HG03135 (cell line): ENCODE measurements around the gene PLP2.
A peak's percentile ranks its signal among the peaks of the same experiment; 100 is the strongest.
"Not testable (repeated sequence)": the region's sequence is repeated elsewhere in the genome, so short reads cannot be mapped to it uniquely, and the experiment has no call there.

Source experiments
- ATAC-seq: cut with Tn5 transposase; IDR thresholded peaks from one replicate; pipeline ENCODE4 v1.9.1; 2021; ENCODE audit warnings: mild to moderate bottlenecking, moderate library complexity; ENCODE audit not compliant: unreplicated experiment

PLP2 gene

GRCh38 chrX:49163555-49164419, 7.9 kb upstream of the PLP2 start:
- ATAC-seq, result peak; percentile 64

DNA sequence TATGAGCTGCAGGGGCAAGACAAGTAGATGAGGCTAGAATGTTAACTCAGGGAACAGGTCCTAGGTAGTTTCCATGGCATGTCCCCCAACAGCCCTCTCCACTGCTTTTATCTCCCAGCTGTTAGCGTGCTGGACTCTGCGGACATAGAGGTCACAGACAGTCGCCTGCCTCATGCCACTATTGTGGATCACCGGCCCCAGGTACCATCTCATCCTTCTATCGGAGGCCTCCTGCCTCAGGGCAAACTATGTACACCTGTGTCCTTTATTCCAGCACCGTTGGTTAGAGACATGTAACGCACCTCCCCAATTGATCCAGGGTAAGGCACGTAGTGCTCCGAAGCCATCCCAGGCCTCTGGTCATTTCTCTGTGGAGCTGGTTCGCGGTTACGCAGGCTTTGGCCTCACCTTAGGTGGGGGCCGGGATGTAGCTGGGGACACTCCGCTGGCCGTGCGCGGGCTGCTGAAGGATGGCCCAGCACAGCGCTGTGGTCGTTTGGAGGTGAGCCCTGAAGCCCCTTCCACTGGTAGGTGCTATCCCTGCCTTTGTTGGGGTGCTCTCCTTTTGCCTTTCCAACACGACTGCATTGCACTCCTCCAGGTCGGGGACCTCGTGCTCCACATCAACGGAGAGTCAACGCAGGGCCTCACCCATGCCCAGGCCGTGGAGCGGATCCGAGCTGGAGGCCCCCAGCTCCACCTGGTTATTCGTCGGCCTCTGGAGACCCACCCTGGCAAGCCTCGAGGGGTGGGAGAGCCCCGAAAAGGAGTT, 6.9 kb upstream of the PLP2 start:
- ATAC-seq, result no peak

- no peak for ATAC-seq
Observed at GRCh38 chrX:49165901-49166881, 5.5 kb upstream of the PLP2 start.

DNA sequence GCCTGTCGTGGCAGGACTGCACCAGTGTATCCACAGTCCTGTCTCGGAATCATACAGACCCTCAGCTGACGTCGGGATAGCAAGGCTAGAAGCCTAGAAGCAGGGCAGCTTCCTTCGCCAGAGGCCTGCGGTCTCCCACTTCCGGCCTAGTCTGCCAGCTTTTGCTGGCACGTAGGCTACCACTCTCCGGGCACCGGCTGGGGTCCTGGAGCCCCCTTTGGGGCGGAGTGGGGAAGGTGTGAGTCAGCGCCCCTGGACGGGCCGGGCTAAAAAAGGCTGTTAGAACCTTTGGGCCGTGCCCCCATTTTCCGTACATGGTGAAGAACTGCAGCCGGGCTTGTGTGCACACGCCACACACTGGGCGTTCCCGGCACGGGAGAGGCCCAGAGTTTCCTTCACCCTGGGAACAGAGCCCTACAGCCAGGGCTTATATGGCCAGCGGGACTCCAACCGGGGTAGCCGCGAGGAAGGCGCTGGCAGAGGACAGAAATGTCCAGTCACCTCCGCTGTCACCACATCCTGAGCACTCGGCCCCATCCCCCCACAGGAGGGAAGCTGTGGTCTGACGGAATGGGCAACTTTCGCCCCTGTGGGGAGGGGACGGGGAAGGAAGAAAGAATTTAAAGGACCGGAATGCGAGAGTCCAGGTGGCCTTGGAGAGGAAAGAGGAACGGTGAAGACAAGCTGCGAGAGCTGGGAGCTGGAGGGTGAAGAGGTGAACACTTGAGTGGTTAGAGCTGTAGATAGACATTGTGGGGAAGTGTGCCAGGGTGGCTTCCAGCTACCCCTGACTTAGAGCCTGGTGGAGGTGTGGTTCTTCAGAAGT, 4.6 kb upstream of the PLP2 start:
- no peak for ATAC-seq

- ATAC-seq, result no peak
Observed at GRCh38 chrX:49167740-49168108, 4.0 kb upstream of the PLP2 start.

GRCh38 chrX:49172280-49172780, 632 bp downstream of the PLP2 start:
- ATAC-seq, result peak; percentile 61

DNA sequence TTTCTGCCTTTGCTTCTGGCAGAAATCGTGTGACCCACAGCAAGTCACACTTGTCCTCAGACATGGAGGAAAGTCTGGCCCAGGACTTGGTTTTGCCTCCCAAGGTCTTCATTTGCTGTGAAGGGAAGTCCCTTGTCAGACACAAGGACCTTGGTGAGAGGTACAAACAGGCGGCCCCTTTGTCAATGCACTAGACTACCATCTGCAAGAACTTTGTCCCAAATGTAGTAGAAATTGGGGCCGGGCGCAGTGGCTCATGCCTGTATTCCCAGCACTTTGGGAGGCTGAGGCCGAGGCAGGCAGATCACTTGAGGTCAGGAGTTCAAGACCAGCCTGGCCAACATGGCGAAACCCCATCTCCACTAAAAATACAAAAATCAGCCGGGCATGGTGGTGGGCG, 1.8 kb downstream of the PLP2 start:
- ATAC-seq, result not testable (repeated sequence)

DNA sequence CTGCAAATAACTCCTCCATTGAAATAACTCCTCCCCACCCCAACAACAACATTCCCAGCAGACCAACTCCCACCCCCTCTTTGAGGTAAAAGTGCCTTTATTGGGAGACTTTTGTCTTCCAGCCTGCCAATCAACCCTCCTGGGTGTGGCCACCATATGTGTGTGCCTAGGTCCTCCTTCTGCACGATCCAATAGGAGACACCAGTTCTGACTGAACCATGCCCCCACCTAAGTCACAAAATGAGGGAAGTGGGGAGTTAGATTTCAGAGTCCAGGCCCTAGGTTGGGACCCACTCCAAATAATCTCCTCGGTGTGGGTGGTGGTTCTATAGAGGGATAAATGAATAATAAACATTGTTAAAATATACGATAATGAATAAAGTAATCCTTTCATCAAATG, 3.0 kb downstream of the PLP2 start:
- ATAC-seq, result no peak

- ATAC-seq, result no peak
Observed at GRCh38 chrX:49175435-49176274, 4.0 kb downstream of the PLP2 start.

DNA sequence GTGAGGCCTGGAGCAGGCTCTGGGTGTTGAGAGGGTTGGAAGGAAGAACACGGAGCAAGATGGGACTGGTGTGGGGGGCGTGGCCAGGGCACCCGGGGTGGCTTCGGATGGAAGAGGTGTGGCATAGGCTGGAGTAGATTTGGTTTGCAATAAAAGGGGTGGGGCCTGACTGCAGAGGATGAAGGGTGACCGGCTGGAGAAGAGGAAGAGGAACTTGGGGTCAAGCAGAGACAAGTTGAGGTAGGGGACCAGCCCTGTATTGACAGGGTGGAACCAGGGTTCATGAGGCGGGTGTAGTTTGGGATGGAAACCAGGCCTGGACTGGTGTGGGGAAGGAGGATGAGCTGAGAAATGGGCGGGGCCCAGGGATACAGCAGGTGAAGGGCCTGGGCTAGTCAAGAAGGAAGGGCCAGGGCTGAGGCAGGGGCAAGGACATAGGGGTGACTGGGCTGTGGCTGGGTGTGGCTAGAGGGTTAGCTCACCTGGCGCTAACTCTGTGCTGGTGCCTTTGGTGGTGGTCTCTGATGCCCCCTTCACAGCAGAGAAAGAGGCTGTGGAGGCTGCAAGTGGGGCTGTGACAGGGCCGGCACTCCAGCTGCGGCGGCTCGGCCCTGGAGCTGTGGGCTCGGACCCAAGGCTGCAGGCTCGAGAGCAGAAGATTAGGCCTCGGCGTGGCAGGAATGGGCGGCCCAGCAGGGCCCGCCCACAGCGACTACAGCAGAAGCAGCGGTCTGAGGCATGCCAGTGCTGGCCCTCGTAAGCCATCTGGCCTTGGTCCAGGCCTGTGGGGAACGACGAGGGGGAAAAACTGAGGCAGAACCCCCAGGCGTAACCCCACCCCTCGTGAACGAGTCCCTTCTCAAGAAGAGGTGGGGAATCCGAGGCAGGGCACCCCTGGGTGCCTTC, 5.0 kb downstream of the PLP2 start:
- no peak for ATAC-seq

GRCh38 chrX:49177338-49177833, 5.7 kb downstream of the PLP2 start:
- ATAC-seq, result no peak

GRCh38 chrX:49177873-49178480, 6.3 kb downstream of the PLP2 start:
- no peak for ATAC-seq

- ATAC-seq, result no peak
Observed at GRCh38 chrX:49178537-49178936, 6.8 kb downstream of the PLP2 start.

DNA sequence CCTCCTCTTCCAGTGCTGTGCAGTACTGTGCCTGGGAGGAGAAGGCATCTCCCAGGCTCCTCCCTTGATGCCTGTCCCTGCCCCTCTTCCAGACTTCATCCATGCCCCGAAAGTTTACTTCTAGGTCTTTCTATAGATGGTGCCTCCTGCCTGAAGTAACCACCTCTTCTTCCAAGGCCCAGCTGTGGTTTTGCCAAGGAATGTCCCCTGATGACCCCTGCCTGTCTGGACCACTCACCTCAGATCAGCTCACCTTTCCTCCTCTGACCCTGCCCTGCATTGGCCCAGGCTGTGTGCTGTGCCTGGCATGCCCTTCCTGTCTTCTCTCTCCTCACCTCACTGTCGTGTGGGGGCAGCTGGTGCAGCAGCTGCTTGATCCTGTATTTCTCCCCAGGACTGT, 7.7 kb downstream of the PLP2 start:
- ATAC-seq, result no peak

DNA sequence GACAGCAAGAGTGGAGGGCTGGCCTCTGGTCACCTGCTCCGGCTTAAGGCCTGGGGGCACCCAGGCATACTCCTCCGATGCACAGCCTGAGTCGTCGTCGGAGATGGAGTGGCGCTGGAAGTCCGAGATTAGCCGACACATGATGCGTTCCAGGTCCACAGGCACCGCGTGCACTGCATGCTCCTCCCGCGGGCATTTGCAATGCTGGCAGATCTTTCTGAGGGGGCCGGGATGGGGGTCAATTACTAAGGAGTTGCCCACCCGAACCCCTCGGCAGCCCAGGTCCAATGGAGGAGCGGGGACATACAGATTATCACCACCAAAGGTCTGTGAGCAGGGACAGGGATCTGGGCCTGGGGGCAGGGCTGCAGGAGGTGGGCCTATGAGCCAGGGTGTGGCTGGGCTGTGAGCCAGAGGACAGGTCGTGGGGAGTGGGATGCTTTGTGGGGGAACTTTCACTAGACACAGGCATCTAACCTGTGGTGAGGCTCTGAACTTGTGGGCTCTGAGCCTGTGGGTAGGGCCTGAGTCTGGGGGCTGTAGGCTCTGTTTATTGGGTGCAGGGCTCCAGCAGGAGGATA, 12.1 kb downstream of the PLP2 start:
- no peak for ATAC-seq

- no peak for ATAC-seq
Observed at GRCh38 chrX:49184294-49185281, 12.9 kb downstream of the PLP2 start.
